WTC11 (cell line): ENCODE data around the gene REG4. TPM values are rescaled to one million over a fixed set of nuclear protein-coding genes. Genes with fewer than 3 reads are reported as not detected.

Experiments
- ATAC-seq: fragments of 200-7000 bp; cut with Tn5 transposase; 2 replicates; pipeline ENCODE4 v1.10.0; 2021; ENCODE audit warnings: mild to moderate bottlenecking, moderate library complexity
- CTCF ChIA-PET: fragments of 300-600 bp; sonication (Branson Sonifier 250); formaldehyde crosslinking; loops from one replicate; lab custom pipeline; 2021; ENCODE audit warnings: antibody characterized with exemption; lab: Charles Lee
- POLR2A ChIA-PET: fragments of 350-600 bp; sonication (Branson Sonifier 250); formaldehyde crosslinking; loops from one replicate; lab custom pipeline; 2021; ENCODE audit warnings: antibody characterized with exemption; lab: Charles Lee
- DNase-seq: peaks from one replicate; pipeline ENCODE4 v3.0.0; 2021; ENCODE audit warnings: low spot score
- H3K27ac Mint-ChIP-seq: 2 replicates; pipeline ENCODE4 v1.8.0; 2021; ENCODE audit warnings: mixed read lengths
- H3K27me3 Mint-ChIP-seq: 2 replicates; pipeline ENCODE4 v1.8.0; 2021; ENCODE audit warnings: low read depth, mild to moderate bottlenecking, moderate library complexity, mixed read lengths
- H3K36me3 Mint-ChIP-seq: 2 replicates; pipeline ENCODE4 v1.8.0; 2021; ENCODE audit warnings: mixed read lengths
- H3K4me1 Mint-ChIP-seq: 2 replicates; pipeline ENCODE4 v1.8.0; 2022; ENCODE audit warnings: mixed read lengths
- H3K4me3 Mint-ChIP-seq: 2 replicates; pipeline ENCODE4 v1.8.0; 2021; ENCODE audit warnings: mild to moderate bottlenecking, moderate library complexity, mixed read lengths
- H3K9me3 Mint-ChIP-seq: 2 replicates; pipeline ENCODE4 v1.8.0; 2021; ENCODE audit warnings: mixed read lengths
- ATF2 ChIP-seq: sonication (generic); formaldehyde crosslinking; IDR thresholded peaks from 2 replicates; pipeline ENCODE4 v1.8.1; 2022; ENCODE audit warnings: low read depth, missing genetic modification reagents, borderline replicate concordance
- ATF3 ChIP-seq: sonication (generic); formaldehyde crosslinking; conservative IDR thresholded peaks from 2 replicates; pipeline ENCODE4 v1.8.1; 2022; ENCODE audit warnings: mild to moderate bottlenecking, missing genetic modification reagents
- CREB1 ChIP-seq: sonication (generic); formaldehyde crosslinking; IDR thresholded peaks from 2 replicates; pipeline ENCODE4 v1.8.0; 2023; ENCODE audit warnings: mild to moderate bottlenecking, missing genetic modification reagents
- CREM ChIP-seq: sonication (generic); formaldehyde crosslinking; IDR thresholded peaks from 2 replicates; pipeline ENCODE4 v1.8.1; 2022; ENCODE audit warnings: mild to moderate bottlenecking, missing genetic modification reagents, moderate library complexity
- ETV6 ChIP-seq: sonication (generic); formaldehyde crosslinking; IDR thresholded peaks from 2 replicates; pipeline ENCODE4 v1.8.1; 2022; ENCODE audit warnings: mild to moderate bottlenecking, missing genetic modification reagents
- IRF1 ChIP-seq: sonication (generic); formaldehyde crosslinking; IDR thresholded peaks from 2 replicates; pipeline ENCODE4 v1.8.0; 2023; ENCODE audit warnings: missing genetic modification reagents
- JAZF1 ChIP-seq: fragments of 250-450 bp; sonication (Bioruptor Pico); IDR thresholded peaks from 2 replicates; pipeline ENCODE4 v1.9.0; 2021; ENCODE audit warnings: moderate library complexity, mild to moderate bottlenecking, inconsistent platforms
- MYBL2 ChIP-seq: sonication (generic); formaldehyde crosslinking; IDR thresholded peaks from 2 replicates; pipeline ENCODE4 v1.8.1; 2023; ENCODE audit warnings: mild to moderate bottlenecking, moderate library complexity, missing genetic modification reagents
- NFATC4 ChIP-seq: fragments of 250-450 bp; sonication (Bioruptor Pico); IDR thresholded peaks from 2 replicates; pipeline ENCODE4 v1.9.0; 2021; ENCODE audit warnings: mild to moderate bottlenecking
- RORB ChIP-seq: fragments of 250-450 bp; sonication (Bioruptor Pico); IDR thresholded peaks from 2 replicates; pipeline ENCODE4 v1.9.0; 2021; ENCODE audit warnings: mild to moderate bottlenecking
- TCF7 ChIP-seq: sonication (generic); formaldehyde crosslinking; IDR thresholded peaks from 2 replicates; pipeline ENCODE4 v1.8.0; 2022; ENCODE audit warnings: mild to moderate bottlenecking, low read depth, missing genetic modification reagents, moderate library complexity
- TEAD1 ChIP-seq: sonication (generic); formaldehyde crosslinking; IDR thresholded peaks from 2 replicates; pipeline ENCODE4 v1.8.0; 2022; ENCODE audit warnings: mild to moderate bottlenecking, missing genetic modification reagents
- ZMAT4 ChIP-seq: fragments of 250-450 bp; sonication (Bioruptor Pico); IDR thresholded peaks from 2 replicates; pipeline ENCODE4 v1.9.0; 2021; ENCODE audit warnings: mild to moderate bottlenecking
- ZNF138 ChIP-seq: sonication (generic); formaldehyde crosslinking; conservative IDR thresholded peaks from 2 replicates; pipeline ENCODE4 v1.8.1; 2022; ENCODE audit warnings: mild to moderate bottlenecking, moderate library complexity, missing genetic modification reagents
- ZNF232 ChIP-seq: sonication (generic); formaldehyde crosslinking; IDR thresholded peaks from 2 replicates; pipeline ENCODE4 v1.8.0; 2022; ENCODE audit warnings: mild to moderate bottlenecking, missing genetic modification reagents
- ZNF317 ChIP-seq: sonication (generic); formaldehyde crosslinking; IDR thresholded peaks from 2 replicates; pipeline ENCODE4 v1.8.1; 2023; ENCODE audit warnings: low read depth, mild to moderate bottlenecking, moderate library complexity, missing genetic modification reagents, borderline replicate concordance
- total RNA-seq: library from RNA; stranded (reverse); gene quantifications from 3 replicates; pipeline ENCODE4 v1.2.3, GENCODE V29; 2021
- TF ChIP-seq, protein P1 (sequence below): sonication (generic); formaldehyde crosslinking; IDR thresholded peaks from 2 replicates; pipeline ENCODE4 v1.8.1; 2023; ENCODE audit warnings: mild to moderate bottlenecking, missing genetic modification reagents, moderate library complexity
- TF ChIP-seq, protein P2 (sequence below): sonication (generic); formaldehyde crosslinking; IDR thresholded peaks from 2 replicates; pipeline ENCODE4 v1.8.1; 2022; ENCODE audit warnings: mild to moderate bottlenecking, moderate library complexity, missing genetic modification reagents
- TF ChIP-seq, protein P3 (sequence below): sonication (generic); formaldehyde crosslinking; IDR thresholded peaks from 2 replicates; pipeline ENCODE4 v1.8.1; 2023; ENCODE audit warnings: mild to moderate bottlenecking, missing genetic modification reagents, moderate library complexity
- TF ChIP-seq, protein P4 (sequence below): sonication (generic); formaldehyde crosslinking; IDR thresholded peaks from 2 replicates; pipeline ENCODE4 v1.8.0; 2022; ENCODE audit warnings: mild to moderate bottlenecking, missing genetic modification reagents

The REG4 gene
- total RNA-seq, 1 experiment from 2014 or later, result 0.31 TPM

- Mint-ChIP-seq H3K27ac (no peak overlapping the region), H3K4me3 (no peak overlapping the region), H3K27me3 (no peaks in the 10 kb centered on the region; the same call in 1 of the 2 replicates)
- DNase-seq, result no peak
- no peak for TF ChIP-seq ZNF138
- TF ChIP-seq, protein P1, sequence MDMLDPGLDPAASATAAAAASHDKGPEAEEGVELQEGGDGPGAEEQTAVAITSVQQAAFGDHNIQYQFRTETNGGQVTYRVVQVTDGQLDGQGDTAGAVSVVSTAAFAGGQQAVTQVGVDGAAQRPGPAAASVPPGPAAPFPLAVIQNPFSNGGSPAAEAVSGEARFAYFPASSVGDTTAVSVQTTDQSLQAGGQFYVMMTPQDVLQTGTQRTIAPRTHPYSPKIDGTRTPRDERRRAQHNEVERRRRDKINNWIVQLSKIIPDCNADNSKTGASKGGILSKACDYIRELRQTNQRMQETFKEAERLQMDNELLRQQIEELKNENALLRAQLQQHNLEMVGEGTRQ (CRISPR knock-in tag), result no peak
- no peak for TF ChIP-seq TCF7 (CRISPR knock-in tag)
- TF ChIP-seq, protein P2, sequence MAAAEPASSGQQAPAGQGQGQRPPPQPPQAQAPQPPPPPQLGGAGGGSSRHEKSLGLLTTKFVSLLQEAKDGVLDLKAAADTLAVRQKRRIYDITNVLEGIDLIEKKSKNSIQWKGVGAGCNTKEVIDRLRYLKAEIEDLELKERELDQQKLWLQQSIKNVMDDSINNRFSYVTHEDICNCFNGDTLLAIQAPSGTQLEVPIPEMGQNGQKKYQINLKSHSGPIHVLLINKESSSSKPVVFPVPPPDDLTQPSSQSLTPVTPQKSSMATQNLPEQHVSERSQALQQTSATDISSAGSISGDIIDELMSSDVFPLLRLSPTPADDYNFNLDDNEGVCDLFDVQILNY (CRISPR knock-in tag), result no peak
- TF ChIP-seq IRF1, result no peak
- TF ChIP-seq ZMAT4 (CRISPR knock-in tag), result no peak
- no peak for TF ChIP-seq ZNF317 (CRISPR knock-in tag)
- no peak for TF ChIP-seq NFATC4
- no peak for TF ChIP-seq JAZF1 (CRISPR knock-in tag)
- no peak for TF ChIP-seq CREM (CRISPR knock-in tag)
- no peak for TF ChIP-seq ATF3 (CRISPR knock-in tag)
- TF ChIP-seq, all 79 proteins: peak for 0
- ChIA-PET POLR2A (no interaction called here), CTCF (interaction anchor here (1.1 to 1.3 kb wide), 2 partner anchors 25 to 29 kb away, joined by 3 to 5 read pairs; no protein-coding TSS in a partner anchor)
- no peak for ATAC-seq
- no peaks in the 10 kb centered on the region for H3K9me3 Mint-ChIP-seq
- H3K4me1 Mint-ChIP-seq, result peaks cover 12% of the 10 kb centered on the region
- H3K36me3 Mint-ChIP-seq, result no peaks in the 10 kb centered on the region
These were observed 39.0 kb downstream of the REG4 start for GRCh38 chr1:119772298-119772697.

GRCh38 chr1:119771770-119772169 is 39.5 kb downstream of the REG4 start:
- Mint-ChIP-seq H3K4me3 (no peak overlapping the region), H3K36me3 (no peaks in the 10 kb centered on the region)
- CTCF ChIA-PET, result interaction anchor here (1.1 to 1.6 kb wide), 3 partner anchors 24 to 95 kb away, joined by 3 to 5 read pairs (median 4); no protein-coding TSS in a partner anchor
- TF ChIP-seq MYBL2 (CRISPR knock-in tag) (no peak), ATF3 (CRISPR knock-in tag) (no peak), ZNF232 (CRISPR knock-in tag) (no peak), RORB (no peak), ETV6 (CRISPR knock-in tag) (no peak), ATF2 (CRISPR knock-in tag) (no peak), TEAD1 (CRISPR knock-in tag) (no peak), CREB1 (CRISPR knock-in tag) (no peak), ZNF317 (CRISPR knock-in tag) (no peak)
- TF ChIP-seq, protein P3, sequence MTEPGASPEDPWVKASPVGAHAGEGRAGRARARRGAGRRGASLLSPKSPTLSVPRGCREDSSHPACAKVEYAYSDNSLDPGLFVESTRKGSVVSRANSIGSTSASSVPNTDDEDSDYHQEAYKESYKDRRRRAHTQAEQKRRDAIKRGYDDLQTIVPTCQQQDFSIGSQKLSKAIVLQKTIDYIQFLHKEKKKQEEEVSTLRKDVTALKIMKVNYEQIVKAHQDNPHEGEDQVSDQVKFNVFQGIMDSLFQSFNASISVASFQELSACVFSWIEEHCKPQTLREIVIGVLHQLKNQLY (CRISPR knock-in tag), result no peak
- TF ChIP-seq, protein P4, sequence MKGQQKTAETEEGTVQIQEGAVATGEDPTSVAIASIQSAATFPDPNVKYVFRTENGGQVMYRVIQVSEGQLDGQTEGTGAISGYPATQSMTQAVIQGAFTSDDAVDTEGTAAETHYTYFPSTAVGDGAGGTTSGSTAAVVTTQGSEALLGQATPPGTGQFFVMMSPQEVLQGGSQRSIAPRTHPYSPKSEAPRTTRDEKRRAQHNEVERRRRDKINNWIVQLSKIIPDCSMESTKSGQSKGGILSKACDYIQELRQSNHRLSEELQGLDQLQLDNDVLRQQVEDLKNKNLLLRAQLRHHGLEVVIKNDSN (CRISPR knock-in tag), result no peak
- TF ChIP-seq, all 79 proteins: peak for 0
- Mint-ChIP-seq H3K4me1 (peaks cover 12% of the 10 kb centered on the region), H3K9me3 (no peaks in the 10 kb centered on the region), H3K27me3 (no peaks in the 10 kb centered on the region; the same call in 1 of the 2 replicates), H3K27ac (no peak overlapping the region)
- ATAC-seq (no peak), DNase-seq (no peak)
- POLR2A ChIA-PET, result no interaction called here
